ENCODE measurements around the gene ADAMTS6.
"Not testable (repeated sequence)": the region's sequence is repeated elsewhere in the genome, so short reads cannot be mapped to it uniquely, and the experiment has no call there.

ADAMTS6 gene, protein sequence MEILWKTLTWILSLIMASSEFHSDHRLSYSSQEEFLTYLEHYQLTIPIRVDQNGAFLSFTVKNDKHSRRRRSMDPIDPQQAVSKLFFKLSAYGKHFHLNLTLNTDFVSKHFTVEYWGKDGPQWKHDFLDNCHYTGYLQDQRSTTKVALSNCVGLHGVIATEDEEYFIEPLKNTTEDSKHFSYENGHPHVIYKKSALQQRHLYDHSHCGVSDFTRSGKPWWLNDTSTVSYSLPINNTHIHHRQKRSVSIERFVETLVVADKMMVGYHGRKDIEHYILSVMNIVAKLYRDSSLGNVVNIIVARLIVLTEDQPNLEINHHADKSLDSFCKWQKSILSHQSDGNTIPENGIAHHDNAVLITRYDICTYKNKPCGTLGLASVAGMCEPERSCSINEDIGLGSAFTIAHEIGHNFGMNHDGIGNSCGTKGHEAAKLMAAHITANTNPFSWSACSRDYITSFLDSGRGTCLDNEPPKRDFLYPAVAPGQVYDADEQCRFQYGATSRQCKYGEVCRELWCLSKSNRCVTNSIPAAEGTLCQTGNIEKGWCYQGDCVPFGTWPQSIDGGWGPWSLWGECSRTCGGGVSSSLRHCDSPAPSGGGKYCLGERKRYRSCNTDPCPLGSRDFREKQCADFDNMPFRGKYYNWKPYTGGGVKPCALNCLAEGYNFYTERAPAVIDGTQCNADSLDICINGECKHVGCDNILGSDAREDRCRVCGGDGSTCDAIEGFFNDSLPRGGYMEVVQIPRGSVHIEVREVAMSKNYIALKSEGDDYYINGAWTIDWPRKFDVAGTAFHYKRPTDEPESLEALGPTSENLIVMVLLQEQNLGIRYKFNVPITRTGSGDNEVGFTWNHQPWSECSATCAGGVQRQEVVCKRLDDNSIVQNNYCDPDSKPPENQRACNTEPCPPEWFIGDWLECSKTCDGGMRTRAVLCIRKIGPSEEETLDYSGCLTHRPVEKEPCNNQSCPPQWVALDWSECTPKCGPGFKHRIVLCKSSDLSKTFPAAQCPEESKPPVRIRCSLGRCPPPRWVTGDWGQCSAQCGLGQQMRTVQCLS (N-terminal part only)

GRCh38 chr5:65481635-65482295, at the start of gene ADAMTS6:
TSS of gene ADAMTS6 (minus strand) at chr5:65481920. CDS start at chr5:65473673, 8,247 bp downstream.
- DNase-seq (ENCODE audit: low spot score), result peak; percentile 88

DNA sequence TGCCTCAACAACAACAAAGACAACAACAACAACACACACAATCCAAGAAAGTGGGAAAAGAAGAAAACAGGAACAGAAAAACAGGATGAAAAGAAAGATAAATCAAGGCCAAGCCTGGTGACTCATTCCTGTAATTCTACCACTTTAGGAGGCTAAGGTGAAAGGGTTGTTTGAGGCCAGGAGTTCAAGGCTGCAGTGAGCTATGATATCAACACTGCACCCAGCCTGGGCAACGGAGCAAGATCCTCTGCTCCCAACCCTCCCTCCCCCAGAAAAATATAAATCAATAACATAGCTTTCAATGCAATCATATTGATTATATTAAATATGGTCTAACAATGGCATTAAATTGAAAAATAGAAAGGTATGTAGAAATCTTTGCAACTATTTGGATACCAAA, 49.2 kb upstream of the ADAMTS6 start:
- no peak for DNase-seq (ENCODE audit: low spot score)

GRCh38 chr5:65525726-65526125, 44.0 kb upstream of the ADAMTS6 start:
- DNase-seq (ENCODE audit: low spot score), result no peak

DNA sequence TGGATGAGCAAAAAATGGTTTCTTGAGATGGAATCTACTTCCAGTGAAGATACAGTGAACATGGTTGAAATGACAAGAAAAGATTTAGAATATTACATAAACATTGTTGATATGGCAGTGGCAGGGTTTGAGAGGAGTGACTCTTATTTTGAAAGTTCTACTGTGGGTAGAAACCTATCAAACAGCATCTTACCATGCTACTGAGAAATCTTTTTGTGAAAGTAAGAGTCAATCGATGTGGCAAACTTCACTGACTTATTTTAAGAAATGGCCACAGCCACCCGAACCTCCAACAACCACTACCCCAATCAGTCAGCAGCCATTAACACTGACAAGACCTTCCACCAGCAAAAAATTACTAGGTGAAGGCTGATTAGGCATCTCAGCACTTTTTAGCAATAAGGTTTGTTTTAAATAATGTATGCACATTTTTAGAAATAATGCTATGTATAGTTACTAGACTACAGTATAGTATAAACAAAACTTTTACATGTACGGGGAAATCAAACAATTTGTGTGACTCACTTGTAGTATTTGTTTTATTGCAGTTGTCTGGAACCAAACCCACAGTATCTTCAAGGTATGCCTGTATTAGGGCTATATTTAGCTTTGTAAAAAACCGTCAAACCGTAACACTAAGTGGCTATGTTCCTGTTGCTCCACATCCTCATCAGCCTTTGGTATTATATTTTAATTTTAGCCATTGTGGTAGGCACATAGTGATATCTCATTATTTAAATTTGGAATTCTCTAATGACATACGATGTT, 30.6 kb upstream of the ADAMTS6 start:
- DNase-seq (ENCODE audit: low spot score), result no peak

GRCh38 chr5:65508978-65509377, 27.3 kb upstream of the ADAMTS6 start:
- DNase-seq (ENCODE audit: low spot score), result no peak

- peak; percentile 81 for DNase-seq (ENCODE audit: low spot score)
Observed at GRCh38 chr5:65506961-65507360, 25.2 kb upstream of the ADAMTS6 start.

GRCh38 chr5:65489119-65489518, 7.4 kb upstream of the ADAMTS6 start:
- DNase-seq (ENCODE audit: low spot score), result no peak

DNA sequence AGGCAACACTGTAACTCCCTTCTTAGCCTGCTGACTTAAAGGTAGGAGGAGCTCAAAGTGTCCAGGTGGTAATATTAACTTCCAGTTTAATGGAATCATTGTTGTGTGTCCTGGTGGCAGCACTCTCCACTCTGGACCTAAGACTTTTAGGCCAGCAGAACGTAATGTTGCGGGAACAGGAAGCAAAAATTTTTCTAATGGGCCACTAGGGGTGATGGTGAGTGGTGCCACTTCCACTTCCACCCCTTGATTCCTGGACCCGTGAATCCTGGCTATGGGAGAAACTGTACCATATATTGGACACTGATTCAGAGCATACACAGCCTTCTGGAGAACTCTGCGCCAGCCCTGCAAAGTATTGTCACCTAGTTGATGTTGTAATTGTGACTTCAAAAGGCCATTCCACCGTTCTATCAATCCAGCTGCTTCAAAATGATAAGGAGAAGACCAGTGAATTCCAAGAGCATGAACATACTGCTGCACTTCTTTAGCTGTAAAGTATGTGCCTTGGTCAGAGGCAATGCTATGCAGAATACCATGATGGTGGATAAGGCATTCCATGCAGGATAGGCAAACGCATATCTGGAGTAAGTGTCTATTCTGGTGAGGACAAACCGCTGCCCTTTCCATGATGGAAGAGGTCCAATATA, 6.4 kb upstream of the ADAMTS6 start:
- not testable (repeated sequence) for DNase-seq (ENCODE audit: low spot score)

GRCh38 chr5:65486803-65487202, 5.1 kb upstream of the ADAMTS6 start:
- DNase-seq (ENCODE audit: low spot score), result not testable (repeated sequence)

GRCh38 chr5:65485405-65485804, 3.7 kb upstream of the ADAMTS6 start:
- no peak for DNase-seq (ENCODE audit: low spot score)

DNA sequence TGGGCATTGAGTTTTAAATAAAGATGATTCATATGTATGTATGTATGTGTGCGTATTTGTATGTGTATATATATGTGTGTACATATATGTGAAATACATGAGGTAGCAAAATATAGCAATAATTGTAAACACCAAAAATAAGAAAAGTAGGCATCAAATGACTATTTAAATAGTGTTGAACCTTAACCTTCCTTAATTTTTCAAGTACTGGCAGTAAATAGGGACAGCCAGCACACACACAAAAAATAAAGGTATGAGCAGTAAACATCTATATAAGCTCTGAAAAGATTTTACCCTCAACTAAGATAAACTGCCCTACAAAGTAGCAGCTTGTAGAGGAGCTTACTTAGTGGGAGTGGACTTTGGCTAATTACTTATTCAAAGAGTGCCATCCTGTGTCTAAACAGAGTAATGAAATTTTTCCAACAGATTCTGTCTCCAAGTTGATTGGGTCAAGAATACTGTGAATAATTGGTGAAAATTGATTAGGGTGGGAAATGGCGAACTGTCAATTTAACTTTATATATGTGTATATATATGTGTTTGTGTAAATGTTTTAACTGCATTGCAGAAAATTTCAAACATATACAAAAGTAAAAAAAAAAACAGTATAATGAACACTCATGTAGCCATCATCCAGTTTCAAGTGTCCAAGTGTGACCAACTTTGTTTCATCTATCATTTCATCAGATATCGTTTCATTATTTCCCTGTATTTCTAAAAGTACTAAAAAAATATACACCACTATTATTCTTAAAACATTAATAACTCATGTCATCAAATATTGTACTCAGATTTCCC, 2.0 kb upstream of the ADAMTS6 start:
- peak; percentile 61 for DNase-seq (ENCODE audit: low spot score)

GRCh38 chr5:65482736-65483545, 1.2 kb upstream of the ADAMTS6 start:
- DNase-seq (ENCODE audit: low spot score), result peak; percentile 46

GRCh38 chr5:65482296-65482735, 596 bp upstream of the ADAMTS6 start:
- peak; percentile 34 for DNase-seq (ENCODE audit: low spot score)

GRCh38 chr5:65481171-65481581, 544 bp downstream of the ADAMTS6 start:
- no peak for DNase-seq (ENCODE audit: low spot score)

- peak; percentile 45 for DNase-seq (ENCODE audit: low spot score)
Observed at GRCh38 chr5:65480306-65480865, 1.3 kb downstream of the ADAMTS6 start.

GRCh38 chr5:65479527-65479926, 2.2 kb downstream of the ADAMTS6 start:
- no peak for DNase-seq (ENCODE audit: low spot score)

- no peak for DNase-seq (ENCODE audit: low spot score)
Observed at GRCh38 chr5:65478336-65478735, 3.4 kb downstream of the ADAMTS6 start.

DNA sequence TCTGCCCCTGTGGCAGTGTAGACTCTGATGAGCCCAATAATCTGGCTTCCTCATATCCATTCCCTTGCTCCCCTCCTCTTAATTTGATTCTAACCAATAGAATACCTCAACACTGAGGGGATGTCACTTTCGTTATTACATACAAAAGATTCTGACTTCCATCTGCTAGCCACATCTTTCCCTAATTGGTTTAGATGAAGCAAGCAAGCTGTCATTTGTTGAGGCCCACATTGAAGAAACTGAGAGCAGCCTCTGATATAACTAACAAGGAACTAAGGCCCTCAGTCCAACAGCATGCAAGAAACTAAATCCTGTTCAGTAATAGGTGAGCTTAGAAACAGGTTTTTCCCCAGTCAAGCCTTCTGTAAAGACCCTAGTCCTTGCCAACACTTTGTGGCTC, 5.8 kb downstream of the ADAMTS6 start:
- no peak for DNase-seq (ENCODE audit: low spot score)

DNA sequence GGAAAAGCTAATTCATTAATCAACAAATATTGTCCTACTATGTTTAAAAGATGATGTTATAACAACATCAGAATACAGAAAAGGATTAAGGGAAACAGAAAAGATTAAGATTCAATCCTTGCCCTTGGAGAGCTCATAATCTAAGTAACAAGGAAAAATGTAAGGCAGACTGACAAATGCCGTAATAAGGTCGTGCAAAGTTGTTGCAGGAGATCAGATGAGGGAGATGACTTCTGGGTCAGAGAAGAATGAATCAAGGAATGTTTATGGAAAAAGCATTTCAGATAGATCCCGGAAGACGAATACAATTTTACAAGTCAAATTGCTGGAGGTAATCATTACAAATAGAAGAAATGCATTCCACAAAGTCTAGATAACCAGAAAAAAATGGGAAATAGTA, 6.4 kb downstream of the ADAMTS6 start:
- DNase-seq (ENCODE audit: low spot score), result no peak
